HG03103 (cell line): ENCODE results near the gene SLC6A18.
"Not testable (repeated sequence)": the region's sequence is repeated elsewhere in the genome, so short reads cannot be mapped to it uniquely, and the experiment has no call there.

Experiments
- ATAC-seq: cut with Tn5 transposase; IDR thresholded peaks from one replicate; pipeline ENCODE4 v1.9.1; 2021; ENCODE audit warnings: low read depth; ENCODE audit not compliant: unreplicated experiment

The SLC6A18 gene

GRCh38 chr5:1249366-1250280 is 24.4 kb downstream of the SLC6A18 start:
- ATAC-seq: no peak

- ATAC-seq: no peak
Observed at GRCh38 chr5:1251678-1252580, 26.7 kb downstream of the SLC6A18 start.

DNA sequence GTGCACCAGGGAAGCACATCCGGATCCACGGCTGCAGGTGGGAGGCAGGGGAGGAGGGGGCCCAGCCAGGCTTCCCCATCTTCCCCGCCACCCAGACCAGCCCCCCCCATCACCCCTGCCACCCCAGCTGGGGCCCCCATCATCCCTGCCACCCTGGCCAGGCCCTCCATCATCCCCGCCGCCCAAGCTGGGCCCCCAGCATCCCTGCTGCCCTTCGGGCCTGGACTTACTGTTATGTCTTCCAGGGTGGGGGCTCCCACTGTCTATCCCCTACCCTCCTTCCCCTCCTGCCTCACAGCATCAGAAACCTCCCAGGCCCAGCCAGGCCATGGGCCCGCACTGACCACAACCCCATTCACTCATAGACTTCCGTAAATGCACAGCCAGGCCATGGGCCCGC is 27.5 kb downstream of the SLC6A18 start:
- ATAC-seq: no peak

- no peak for ATAC-seq
Observed at GRCh38 chr5:1253456-1254105, 28.4 kb downstream of the SLC6A18 start.

GRCh38 chr5:1254196-1254595 is 29.0 kb downstream of the SLC6A18 start:
- ATAC-seq: no peak

DNA sequence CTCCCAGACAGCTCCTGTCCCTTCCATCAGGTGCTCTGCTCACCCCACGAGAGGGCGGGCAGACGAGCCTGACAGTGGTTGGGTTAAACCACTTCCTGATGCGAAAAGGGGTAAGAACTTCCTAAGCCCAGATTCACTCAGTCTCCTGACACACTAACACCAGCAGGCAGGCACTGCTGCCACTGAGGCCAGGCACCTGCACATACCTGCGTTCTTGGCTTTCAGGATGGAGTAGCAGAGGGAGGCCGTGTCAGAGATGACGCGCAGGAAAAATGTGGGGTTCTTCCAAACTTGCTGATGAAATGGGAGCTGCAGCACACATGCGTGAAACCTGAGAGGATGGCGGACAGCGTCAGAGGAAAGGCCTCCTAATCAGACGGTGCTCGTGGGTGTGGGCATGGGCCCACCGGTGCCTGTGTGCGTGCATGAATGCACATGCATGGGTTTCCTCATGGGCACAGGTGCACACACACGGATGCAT is 29.9 kb downstream of the SLC6A18 start:
- no peak for ATAC-seq

DNA sequence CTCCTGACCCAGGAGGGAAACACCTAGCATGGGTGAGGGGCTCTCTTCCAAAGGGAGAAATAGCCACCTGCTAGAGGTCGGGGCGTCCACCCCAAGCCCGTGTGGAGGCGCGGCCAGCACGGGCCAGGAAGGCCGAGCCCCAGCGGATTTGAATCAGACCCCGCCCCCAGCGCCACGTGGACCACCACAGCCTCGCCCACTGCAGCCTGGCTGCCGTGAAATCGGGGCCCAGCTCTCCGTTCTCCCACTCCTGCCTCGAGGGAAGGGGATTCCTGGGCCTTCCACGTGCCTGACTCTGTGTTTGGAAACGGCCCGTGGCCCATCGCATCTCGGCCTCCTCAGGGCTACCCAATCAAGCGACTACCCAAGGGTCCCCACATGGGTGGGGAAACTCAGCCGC is 31.6 kb downstream of the SLC6A18 start:
- no peak for ATAC-seq

DNA sequence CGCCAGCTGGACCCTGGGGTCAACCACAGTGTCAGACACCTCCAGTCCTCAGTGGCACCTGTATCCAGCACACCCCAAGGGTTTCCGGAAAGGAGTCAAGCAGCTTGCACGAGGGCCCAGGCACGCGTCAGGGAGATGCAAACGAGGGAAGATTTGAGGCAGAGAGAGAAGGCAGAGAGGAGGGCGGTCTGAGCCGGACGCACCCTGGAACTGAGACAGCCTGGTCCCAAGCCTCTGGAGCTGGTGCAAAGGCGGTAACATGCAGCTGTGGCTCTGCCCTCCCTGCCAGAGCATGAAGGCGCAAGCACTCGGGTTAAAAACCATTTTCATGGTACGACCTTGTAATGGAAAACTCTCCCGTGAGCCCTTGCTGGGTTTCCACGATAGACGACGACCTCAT is 32.2 kb downstream of the SLC6A18 start:
- no peak for ATAC-seq

GRCh38 chr5:1257841-1258240 is 32.7 kb downstream of the SLC6A18 start:
- ATAC-seq: no peak

GRCh38 chr5:1259806-1260480 is 34.8 kb downstream of the SLC6A18 start:
- ATAC-seq: no peak

GRCh38 chr5:1261643-1262042 is 36.5 kb downstream of the SLC6A18 start:
- ATAC-seq: no peak

DNA sequence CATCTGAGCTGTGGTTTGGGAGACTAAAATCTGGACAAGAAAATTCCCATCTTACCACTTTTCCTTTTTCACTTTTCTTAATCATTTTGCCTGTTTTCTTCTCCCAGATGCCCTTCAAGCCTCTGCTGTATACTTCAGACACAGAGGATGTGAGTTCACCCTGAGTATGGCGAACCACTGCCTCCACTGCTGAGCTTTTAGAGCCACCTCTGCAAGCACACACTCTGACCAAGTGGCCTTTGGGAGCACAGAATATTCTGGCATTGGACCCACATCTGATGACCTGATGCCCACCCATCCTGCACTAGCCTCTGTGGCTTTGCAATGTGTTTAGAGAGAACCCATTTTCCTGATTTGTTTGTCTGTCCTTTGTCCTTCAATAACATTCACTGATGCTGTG is 37.2 kb downstream of the SLC6A18 start:
- no peak for ATAC-seq

DNA sequence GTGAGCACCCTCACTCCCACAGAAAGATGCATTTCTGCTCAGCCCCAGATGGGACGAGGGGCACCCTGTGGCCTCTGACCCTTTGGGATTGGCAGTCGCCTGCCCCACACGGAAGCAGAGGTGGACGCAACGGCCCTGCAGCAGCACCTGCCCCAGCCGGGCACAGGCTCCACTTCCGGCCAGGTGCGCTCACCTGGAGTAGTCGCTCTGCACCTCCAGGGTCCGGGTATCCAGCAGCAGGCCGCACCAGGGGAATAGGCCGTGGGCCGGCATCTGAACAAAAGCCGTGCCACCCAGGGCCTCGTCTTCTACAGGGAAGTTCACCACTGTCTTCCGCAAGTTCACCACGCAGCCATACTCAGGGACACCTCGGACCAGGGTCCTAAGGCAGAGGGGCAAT is 39.0 kb downstream of the SLC6A18 start:
- ATAC-seq: no peak

- ATAC-seq: no peak
Observed at GRCh38 chr5:1265026-1265425, 39.8 kb downstream of the SLC6A18 start.

DNA sequence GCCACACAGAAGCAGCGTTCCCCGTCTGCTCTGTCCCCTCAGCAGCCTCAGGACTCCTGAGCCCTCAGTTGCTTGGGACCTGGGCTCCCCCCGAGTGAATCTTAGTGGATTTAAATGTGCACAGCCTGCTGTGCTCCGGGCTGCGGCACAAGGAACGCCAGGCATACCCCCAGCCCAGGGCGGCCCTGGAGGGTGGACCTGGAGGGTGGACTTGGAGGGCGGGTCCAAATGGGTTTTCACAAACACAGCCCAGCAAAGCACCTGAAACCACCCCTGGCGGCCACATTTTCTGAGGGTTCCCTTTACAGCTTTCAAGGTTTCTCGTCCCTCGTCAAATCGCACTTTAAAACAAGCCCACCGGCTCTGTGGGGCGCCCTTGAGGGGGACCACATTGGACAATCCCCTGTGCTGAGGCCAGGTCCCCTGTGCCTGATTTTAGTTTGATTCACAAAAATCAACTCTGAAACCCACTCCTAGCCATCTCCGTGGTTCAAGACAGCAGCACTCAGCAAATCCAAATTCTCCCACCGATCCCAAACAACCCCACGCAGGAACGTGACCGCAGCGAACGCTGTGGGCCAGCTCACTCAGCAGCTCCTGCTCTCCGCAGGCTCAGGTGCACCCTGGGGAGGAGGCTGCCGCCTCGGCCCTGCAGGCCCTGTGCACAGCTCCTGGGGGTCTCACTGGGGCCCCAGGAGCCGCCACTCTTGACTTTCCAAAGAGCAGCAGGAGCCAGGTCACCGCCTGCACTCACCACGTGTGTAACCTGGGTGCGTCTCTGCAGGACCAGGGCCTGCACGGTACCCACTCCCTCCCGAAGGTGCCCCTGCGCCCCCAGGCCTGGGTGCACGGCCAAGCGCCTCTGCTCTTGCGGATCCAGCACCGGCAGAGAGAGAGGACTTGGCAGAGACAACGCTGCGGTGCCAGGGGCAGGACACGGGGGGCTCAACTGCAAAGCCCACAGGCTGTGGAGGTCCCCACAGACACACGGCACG is 40.6 kb downstream of the SLC6A18 start:
- no peak for ATAC-seq

DNA sequence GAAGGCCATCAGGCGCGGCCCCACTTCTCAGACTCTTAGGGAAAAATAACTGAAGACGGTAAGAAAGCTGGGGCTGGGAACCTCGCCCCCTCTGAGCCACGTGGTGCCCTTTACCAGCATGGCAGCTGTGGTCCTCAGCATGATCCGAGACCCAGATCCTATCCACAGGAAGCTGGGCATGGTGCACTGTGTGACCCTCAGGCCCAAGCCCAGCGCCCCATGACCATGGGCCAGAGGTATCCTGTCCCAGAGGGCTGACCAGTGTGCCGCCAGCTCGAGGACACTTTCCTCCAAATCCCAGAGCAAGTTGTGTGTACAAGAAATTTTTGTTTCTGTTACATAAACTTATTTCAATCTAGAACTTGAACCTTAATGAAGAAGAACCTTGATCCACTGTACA is 41.6 kb downstream of the SLC6A18 start:
- ATAC-seq: no peak

GRCh38 chr5:1267464-1267863 is 42.3 kb downstream of the SLC6A18 start:
- not testable (repeated sequence) for ATAC-seq

- ATAC-seq: no peak
Observed at GRCh38 chr5:1268056-1268455, 42.9 kb downstream of the SLC6A18 start.

GRCh38 chr5:1268666-1269065 is 43.5 kb downstream of the SLC6A18 start:
- ATAC-seq: no peak
